Left ventricle myocardium inferior (tissue), 1 donor: ENCODE measurements around the gene MKS1. TPM values are rescaled to one million over a fixed set of nuclear protein-coding genes. Genes with fewer than 3 reads are reported as not detected.
A peak's percentile ranks its signal among the peaks of the same experiment; 100 is the strongest.

Experiments
- DNase-seq: peaks from one replicate; pipeline ENCODE4 v3.0.0-alpha.2; 2020
- H3K27ac ChIP-seq: fragments of 200-600 bp; replicated peaks from 2 replicates; pipeline ENCODE4 v1.8.0; 2021
- H3K27me3 ChIP-seq: fragments of 200-600 bp; 2 replicates; pipeline ENCODE4 v1.8.0; 2021; ENCODE audit warnings: low read depth
- H3K36me3 ChIP-seq: fragments of 200-600 bp; 2 replicates; pipeline ENCODE4 v1.8.0; 2021
- H3K4me1 ChIP-seq: fragments of 200-600 bp; 2 replicates; pipeline ENCODE4 v1.8.0; 2021
- H3K4me3 ChIP-seq: fragments of 200-600 bp; 2 replicates; pipeline ENCODE4 v1.8.0; 2021; ENCODE audit warnings: mild to moderate bottlenecking, moderate library complexity
- H3K9me3 ChIP-seq: fragments of 200-600 bp; replicated peaks from 2 replicates; pipeline ENCODE4 v1.8.0; 2021
- intact Hi-C: fragments of 100-400 bp; cut with micrococcal nuclease; formaldehyde crosslinking; loops from one replicate; pipeline ENCODE4 v1.11.0; 2022
- total RNA-seq: library from RNA; stranded (reverse); fragmentation: NEBNext Ultra II Directional; extraction: Animal tissue kit (Norgen Biotek cat#: 25700); gene quantifications from one replicate; pipeline ENCODE4 v1.2.1, GENCODE V29; 2021
- TF ChIP-seq, protein P1 (sequence below): fragments of 200-600 bp; IDR thresholded peaks from 2 replicates; pipeline ENCODE4 v1.8.0; 2021; ENCODE audit warnings: antibody characterized with exemption, mild to moderate bottlenecking, borderline replicate concordance
- donor health status: DM: no; HTN: yes; CAD: no; lungs with severe emphysema.

The MKS1 gene
- total RNA-seq, 1 donor from 2014 or later, result 10.8 TPM

DNA sequence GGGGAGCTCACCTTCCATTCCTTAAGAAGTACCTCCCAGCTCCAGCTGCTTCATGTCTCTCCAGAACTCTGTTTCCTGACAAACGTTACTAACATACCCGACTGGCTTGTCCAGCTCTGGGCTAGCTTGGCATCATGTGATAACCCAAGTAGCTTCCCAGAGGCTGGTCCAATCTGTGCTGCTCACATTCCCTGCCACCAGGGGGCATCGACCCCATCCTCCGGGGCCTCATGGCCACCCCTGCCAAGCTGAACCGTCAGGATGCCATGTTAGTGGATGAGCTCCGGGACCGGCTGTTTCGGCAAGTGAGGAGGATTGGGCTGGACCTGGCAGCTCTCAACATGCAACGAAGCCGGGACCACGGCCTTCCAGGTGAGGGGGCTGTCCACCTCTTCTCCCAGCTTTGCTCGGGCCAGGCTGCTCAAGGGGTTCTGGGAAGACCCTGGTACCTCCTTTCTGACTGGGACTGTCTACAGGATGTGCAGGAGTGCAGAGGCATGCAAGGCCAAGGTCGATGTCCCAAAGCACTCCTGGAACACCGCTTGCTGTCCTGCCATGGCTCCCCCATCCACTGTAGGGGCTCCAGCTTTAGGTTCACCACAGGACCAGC, 18.9 kb downstream of the MKS1 start:
- Histone ChIP-seq H3K4me3 (no peak overlapping the region), H3K9me3 (no peaks in the 10 kb centered on the region), H3K36me3 (no peaks in the 10 kb centered on the region), H3K4me1 (no peaks in the 10 kb centered on the region), H3K27me3 (peaks cover 43% of the 10 kb centered on the region), H3K27ac (no peak overlapping the region)
- intact Hi-C loops, result no loop called here
- no peak for DNase-seq
- TF ChIP-seq, protein P1, sequence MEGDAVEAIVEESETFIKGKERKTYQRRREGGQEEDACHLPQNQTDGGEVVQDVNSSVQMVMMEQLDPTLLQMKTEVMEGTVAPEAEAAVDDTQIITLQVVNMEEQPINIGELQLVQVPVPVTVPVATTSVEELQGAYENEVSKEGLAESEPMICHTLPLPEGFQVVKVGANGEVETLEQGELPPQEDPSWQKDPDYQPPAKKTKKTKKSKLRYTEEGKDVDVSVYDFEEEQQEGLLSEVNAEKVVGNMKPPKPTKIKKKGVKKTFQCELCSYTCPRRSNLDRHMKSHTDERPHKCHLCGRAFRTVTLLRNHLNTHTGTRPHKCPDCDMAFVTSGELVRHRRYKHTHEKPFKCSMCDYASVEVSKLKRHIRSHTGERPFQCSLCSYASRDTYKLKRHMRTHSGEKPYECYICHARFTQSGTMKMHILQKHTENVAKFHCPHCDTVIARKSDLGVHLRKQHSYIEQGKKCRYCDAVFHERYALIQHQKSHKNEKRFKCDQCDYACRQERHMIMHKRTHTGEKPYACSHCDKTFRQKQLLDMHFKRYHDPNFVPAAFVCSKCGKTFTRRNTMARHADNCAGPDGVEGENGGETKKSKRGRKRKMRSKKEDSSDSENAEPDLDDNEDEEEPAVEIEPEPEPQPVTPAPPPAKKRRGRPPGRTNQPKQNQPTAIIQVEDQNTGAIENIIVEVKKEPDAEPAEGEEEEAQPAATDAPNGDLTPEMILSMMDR, result peak; percentile 53

DNA sequence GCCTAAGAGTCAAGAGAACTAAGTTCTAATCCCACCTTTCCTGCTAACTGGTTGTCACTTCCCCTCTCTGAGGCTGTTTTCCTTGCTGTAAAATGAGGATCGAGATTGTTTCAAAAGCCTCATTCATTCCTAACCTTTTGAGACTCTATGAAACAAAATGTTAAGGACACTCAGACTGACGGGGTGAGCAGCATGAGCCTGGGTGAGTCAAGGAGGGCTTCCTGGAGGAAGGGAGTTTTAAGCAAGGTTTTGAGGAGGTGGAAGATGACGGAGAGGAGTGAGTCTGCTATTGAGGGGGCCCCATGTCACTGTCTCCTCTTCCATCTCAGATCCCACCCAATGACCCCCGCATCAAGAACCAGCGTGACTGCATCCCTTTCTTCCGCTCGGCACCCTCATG, 22.4 kb downstream of the MKS1 start:
- intact Hi-C loops, result no loop called here
- Histone ChIP-seq H3K27me3 (peaks cover 78% of the 10 kb centered on the region), H3K4me1 (no peaks in the 10 kb centered on the region), H3K27ac (no peak overlapping the region), H3K4me3 (no peak overlapping the region), H3K9me3 (no peaks in the 10 kb centered on the region), H3K36me3 (no peaks in the 10 kb centered on the region)
- no peak for DNase-seq
- TF ChIP-seq, protein P1, result no peak

DNA sequence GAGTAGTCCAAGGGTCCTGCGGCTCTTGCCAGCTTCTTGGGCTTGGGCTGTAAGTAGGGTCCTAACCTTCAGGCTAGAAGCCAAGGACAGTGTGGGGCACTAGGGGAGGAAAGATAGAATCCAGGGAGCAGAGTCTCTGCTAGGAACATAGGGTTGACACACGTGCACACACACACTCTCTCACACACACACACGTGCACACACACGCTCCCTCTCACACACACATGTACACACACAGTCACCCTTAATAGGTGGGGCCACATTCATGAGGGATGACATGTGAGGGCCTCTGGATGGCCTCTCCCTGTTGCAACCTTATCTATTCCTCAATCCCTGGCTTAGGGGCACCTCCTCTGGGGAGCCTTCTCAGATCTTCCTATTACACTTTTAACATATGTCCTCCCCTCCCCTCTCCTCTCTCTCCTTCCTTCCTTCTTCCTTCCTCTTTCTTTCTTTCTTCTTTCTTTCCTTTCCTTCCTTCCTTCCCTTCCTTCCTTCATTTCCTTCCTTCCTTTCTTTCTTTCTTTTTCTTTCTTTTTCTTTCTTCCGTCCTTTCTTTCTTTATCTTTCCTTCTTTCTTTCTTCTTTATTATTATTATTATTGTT, 23.4 kb downstream of the MKS1 start:
- Histone ChIP-seq H3K4me1 (no peaks in the 10 kb centered on the region), H3K27ac (no peak overlapping the region), H3K36me3 (no peaks in the 10 kb centered on the region), H3K27me3 (peaks cover 88% of the 10 kb centered on the region), H3K4me3 (no peak overlapping the region), H3K9me3 (no peaks in the 10 kb centered on the region)
- DNase-seq, result no peak
- intact Hi-C loops, result no loop called here
- TF ChIP-seq, protein P1, result no peak

DNA sequence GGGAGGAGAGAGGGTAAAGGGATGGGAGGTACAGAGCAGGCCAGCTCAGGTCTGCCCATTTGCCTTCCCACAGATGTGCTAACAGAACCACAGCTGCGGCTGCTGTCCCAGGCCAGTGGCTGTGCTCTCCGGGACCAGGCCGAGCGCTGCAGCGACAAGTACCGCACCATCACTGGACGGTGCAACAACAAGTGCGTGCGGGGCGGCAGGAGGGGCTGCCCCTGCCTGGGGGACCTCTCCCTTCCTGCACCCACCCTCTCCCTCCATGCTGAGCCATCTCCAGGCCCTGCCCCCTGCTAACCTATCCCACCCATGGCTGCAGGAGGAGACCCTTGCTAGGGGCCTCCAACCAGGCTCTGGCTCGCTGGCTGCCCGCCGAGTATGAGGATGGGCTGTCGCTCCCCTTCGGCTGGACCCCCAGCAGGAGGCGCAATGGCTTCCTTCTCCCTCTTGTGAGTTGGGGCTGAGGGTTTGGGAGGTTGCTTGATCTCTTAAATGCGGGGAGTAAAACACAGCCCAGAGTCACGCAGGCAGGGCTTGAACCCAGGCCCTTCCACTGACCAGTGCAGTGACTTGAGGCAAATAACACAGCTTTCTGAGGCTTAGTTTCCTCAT, 25.3 kb downstream of the MKS1 start:
- Histone ChIP-seq H3K27ac (no peak overlapping the region), H3K4me1 (peaks cover 8% of the 10 kb centered on the region), H3K36me3 (no peaks in the 10 kb centered on the region), H3K4me3 (no peak overlapping the region), H3K9me3 (no peaks in the 10 kb centered on the region), H3K27me3 (peaks cover 93% of the 10 kb centered on the region)
- DNase-seq, result no peak
- intact Hi-C loops, result no loop called here
- TF ChIP-seq, protein P1, result no peak

DNA sequence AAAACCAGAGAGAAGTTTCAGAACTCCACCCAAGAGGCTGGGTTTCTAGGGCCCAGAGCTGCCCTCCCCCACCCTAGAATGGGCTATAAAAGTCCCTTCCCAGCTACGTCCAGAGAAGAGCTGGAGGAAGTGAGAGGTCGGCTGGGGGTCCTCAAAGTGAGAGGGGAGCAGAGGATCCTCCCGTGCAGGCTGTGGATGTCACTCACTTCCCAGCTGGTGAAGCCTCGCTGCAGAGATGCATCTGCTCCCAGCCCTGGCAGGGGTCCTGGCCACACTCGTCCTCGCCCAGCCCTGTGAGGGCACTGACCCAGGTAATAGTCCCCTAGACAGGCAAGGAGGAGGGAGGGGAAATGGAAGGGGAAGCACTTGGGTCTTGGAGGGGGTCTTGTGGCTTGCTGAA, 26.4 kb downstream of the MKS1 start, which contains the start of gene EPX:
TSS of gene EPX (plus strand) at position 115 of the 400 bp plus-strand sequence. CDS start at position 236, 121 bp downstream.
- H3K4me1 ChIP-seq, result peaks cover 8% of the 10 kb centered on the region
- no peak within 1 kb of the TSS for H3K4me3 ChIP-seq
- H3K27ac ChIP-seq, result no peak within 1 kb of the TSS
- DNase-seq, result no peak
- H3K27me3 ChIP-seq, result peaks cover 90% of the 10 kb centered on the region
- TF ChIP-seq, protein P1, result no peak
- no peaks in the 10 kb centered on the region for H3K9me3 ChIP-seq
- intact Hi-C loops, result no loop called here
- no peaks in the 10 kb centered on the region for H3K36me3 ChIP-seq
